GM18498 (cell line): ENCODE results near the gene KCNK3.

Experiments
- ATAC-seq: cut with Tn5 transposase; IDR thresholded peaks from one replicate; pipeline ENCODE4 v1.9.1; 2021; ENCODE audit warnings: mild to moderate bottlenecking, moderate library complexity; ENCODE audit not compliant: unreplicated experiment

The KCNK3 gene

DNA sequence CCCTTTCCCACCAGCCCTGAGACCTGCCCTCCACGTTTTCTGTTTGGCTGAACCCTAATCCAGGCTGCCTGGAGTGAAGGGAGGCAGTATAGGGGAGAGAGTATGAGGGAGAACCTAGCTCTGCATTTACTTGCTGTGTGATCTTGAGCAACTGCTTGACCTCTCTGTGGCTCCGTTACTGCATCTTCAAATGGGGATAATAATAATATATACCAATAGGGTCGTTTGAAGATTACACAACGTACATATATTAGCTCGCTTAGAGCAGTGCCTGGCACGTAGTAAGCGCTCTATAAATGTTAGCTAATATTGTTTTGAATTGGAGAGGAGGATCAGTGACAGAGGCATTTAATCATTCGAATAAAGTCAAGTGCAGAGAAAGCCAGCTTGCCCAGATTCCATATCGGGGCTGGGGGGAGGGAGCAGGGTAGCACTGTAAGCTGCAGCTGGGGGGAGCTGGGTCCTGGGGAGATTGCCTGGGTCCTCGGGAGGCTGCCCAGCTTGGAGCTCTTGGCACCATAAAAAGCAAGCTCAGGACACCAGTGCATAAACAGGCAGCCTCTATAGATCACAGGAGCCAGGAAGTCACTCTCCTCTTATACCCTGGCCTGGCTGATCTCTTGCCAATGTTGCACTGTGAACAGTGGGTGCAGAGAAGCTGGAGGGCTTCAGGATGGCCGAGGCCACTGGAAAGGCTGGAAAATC lies 19.1 kb downstream of the KCNK3 start:
- no peak for ATAC-seq

- no peak for ATAC-seq
Measured at GRCh38 chr2:26712486-26713465, 20.3 kb downstream of the KCNK3 start.

DNA sequence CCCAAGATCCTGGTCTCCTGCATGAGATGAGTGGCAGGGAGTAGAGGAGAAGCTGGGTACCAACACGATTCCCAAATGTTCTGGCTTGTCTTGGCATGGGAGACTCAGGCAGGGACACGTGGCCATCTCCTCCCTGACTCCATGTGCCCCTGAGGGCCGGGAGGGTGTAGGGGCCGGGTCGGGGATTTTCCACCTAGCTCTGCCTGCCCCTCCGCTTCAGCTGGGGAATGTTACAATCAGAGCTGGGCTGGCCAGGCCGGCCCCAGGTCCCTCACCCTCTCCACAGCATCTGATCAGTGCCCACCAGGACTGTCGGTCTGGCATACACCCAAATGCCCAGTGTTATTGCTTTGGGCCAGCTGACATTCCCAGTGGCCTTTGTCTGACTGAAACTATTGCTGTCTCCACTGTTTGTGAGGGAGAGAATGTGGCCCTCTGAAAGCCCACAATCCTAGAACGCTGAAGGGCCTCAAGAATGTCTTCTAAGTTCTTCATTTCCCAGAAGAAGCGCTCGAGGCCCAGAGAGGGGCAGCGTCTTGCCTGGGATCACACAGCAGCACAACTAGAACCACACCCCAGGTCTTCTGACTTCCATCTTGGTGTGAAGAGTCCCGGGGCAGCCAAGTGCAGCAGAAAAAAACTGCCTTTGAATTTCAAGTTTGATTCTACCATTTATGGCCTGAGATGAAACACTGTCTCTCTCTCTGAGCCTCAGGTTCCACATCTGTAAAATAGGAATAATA lies 23.2 kb downstream of the KCNK3 start:
- ATAC-seq = no peak

DNA sequence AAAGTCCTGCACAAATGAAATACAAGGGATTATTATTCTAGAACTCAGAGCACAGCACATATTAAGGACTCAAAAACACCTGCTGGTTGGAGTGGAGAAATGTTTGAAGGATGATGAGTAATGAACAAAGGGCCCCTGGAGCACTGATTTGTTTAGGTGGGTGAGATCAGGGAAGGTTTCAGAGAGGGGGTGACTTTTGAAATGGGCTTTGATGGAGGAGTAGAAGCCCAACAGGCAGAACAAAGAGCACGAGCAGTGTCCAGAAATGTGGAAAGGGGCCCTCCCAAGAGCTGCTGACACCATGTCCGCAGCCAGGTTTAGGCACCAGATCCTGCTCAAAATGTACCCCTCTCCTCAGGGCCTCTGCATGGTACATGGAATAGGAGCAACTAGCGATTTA lies 23.8 kb downstream of the KCNK3 start:
- ATAC-seq = no peak

GRCh38 chr2:26716769-26717168 lies 24.2 kb downstream of the KCNK3 start:
- ATAC-seq = no peak

- no peak for ATAC-seq
Measured at GRCh38 chr2:26717362-26717761, 24.8 kb downstream of the KCNK3 start.

DNA sequence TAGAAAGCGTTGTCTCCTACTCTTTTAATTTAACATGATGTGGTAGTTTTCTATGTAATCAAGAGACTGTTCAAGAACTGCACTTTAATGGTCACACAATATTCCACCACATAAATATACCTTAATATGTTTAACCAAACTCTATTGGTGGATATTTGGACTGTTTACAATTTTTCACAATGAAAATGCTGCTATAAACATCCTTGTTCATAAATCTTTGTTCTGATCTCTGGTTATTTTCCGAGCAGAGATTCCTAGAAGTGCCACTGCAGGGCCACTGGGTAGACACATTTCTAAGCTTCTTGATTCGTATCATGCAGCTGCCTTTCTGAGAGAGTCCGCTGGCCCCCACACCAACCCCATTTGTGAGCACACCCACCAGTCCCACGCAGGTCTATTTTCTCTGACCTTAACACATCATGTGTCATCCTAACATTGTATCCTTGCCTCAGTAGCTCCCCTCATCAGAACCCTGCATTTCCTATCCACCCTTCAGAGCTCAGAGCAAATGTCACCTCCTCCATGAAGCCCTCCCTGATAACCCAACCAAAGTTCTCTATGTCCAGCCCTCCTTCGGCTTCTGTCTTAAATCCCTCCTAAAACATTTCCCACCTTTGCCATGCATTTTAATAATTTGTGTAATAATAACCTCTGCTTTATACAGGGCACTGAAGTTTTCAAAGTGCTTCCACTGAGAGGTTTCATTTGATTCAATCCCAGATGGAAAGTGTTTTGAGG lies 26.6 kb downstream of the KCNK3 start:
- no peak for ATAC-seq

DNA sequence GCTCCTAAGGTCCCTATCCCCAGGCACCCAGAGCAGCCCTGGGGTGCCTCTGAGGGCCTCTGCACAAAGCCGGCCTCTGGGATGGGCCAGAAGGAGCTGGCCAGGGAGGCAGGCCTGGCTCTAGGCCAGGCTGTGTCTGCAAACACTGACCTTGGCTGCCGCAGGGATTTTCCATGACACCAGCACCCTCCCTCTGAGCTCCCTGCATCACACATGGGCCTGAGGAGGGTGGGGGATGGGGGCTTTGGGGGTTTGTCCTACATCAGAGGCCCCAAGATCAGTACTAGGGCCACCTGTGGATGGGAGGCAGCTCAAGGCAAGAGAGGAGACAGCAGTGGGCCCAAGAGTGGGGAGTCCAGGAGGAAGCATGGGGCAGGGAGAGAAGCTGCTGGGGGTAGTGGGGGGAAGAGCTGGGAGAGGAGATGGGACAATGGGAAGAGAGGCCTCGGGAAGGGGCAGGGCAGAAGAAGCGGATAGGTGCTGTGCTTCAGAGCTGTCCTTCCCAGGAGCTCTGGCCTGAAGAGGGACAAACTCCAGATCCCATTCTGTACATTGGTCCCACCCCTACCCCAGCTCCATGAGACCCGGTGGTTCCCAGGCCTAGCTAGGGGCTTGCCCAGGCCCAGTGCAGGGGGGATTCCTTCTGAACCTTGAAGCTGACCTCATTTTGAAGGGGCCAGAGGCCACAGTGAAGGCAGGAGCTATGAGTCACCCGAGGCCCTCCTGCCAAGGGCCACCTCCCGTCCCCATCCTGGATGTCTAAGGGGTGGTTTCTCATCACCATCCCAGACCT lies 28.0 kb downstream of the KCNK3 start:
- no peak for ATAC-seq

DNA sequence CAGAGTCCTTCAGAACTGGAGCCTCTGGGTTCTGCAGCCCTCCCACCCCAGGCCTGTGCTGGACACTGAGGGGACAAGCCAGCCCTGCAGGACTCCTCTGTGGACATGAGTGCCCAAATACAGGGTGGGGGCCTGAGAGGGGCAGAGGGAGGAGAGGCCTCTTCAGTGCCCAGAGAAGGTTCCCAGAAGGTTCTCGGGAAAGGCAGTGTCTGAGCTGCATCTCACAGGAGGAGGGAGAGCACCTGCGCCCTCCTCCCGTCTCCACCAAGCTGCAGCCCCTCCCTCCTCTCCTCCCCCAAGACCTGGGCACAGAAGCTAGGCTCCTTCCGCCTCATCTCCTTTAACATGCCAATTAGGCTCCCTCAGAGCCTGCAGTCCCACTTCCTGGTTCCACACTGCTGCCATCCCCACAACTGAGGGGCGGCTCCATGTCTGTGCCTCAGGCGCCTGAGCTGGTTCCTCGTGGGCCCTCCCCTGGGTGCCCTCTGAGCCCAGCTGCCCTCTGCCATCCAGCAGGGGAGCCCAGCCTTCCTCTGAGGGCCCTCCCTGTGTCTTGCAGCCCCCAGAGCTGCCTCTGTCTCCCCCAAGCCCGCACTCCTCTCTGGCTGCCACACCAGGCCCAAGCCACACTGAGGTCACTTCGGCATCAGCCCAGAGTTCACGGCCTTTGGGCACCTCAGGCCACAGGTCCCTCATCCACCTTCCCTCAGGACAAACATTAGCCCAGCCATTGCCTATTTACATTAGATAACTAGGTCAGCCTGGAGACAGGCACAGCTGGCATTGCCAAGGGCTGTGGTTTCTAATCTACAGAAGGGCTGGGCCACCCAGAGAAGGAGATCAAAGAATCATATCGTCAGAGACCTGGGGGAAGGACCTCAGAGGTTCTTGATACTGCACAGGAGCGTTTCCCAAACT lies 28.9 kb downstream of the KCNK3 start:
- ATAC-seq = no peak

- no peak for ATAC-seq
Measured at GRCh38 chr2:26722328-26722727, 29.8 kb downstream of the KCNK3 start.

DNA sequence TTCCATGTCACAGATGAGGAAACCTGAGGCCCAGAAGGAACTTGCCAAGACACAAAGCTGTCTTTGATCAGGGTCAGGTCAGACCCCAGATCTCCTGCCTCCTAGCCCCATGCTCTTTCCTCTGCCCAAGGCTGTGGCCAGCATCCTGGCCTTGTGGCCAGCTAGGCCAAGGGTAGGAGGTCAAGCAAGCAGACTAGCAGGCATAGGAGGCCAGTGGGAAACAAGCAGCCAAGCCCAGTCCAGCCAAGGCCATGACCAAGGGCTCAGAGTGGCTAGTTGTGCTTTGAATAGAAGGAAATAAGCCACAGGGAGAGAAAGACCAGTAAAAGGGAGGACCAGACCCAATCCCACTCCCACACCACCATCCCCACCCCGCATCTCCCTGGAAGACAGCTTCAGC lies 30.4 kb downstream of the KCNK3 start:
- no peak for ATAC-seq

- no peak for ATAC-seq
Measured at GRCh38 chr2:26723475-26723874, 31.0 kb downstream of the KCNK3 start.

GRCh38 chr2:26723991-26724750 lies 31.6 kb downstream of the KCNK3 start:
- no peak for ATAC-seq

GRCh38 chr2:26724784-26725520 lies 32.4 kb downstream of the KCNK3 start:
- no peak for ATAC-seq

- no peak for ATAC-seq
Measured at GRCh38 chr2:26725521-26725820, 32.9 kb downstream of the KCNK3 start.

GRCh38 chr2:26726228-26726627 lies 33.7 kb downstream of the KCNK3 start:
- no peak for ATAC-seq

DNA sequence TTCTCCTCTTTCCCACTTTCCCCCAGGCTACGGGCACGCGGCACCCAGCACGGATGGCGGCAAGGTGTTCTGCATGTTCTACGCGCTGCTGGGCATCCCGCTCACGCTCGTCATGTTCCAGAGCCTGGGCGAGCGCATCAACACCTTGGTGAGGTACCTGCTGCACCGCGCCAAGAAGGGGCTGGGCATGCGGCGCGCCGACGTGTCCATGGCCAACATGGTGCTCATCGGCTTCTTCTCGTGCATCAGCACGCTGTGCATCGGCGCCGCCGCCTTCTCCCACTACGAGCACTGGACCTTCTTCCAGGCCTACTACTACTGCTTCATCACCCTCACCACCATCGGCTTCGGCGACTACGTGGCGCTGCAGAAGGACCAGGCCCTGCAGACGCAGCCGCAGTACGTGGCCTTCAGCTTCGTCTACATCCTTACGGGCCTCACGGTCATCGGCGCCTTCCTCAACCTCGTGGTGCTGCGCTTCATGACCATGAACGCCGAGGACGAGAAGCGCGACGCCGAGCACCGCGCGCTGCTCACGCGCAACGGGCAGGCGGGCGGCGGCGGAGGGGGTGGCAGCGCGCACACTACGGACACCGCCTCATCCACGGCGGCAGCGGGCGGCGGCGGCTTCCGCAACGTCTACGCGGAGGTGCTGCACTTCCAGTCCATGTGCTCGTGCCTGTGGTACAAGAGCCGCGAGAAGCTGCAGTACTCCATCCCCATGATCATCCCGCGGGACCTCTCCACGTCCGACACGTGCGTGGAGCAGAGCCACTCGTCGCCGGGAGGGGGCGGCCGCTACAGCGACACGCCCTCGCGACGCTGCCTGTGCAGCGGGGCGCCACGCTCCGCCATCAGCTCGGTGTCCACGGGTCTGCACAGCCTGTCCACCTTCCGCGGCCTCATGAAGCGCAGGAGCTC lies 35.4 kb downstream of the KCNK3 start:
- ATAC-seq = no peak
